ENCODE measurements around the gene ZNF473. TPM values are rescaled to one million over a fixed set of nuclear protein-coding genes. Genes with fewer than 3 reads are reported as not detected.

The ZNF473 gene
- total RNA-seq, 1 experiment from 2014 or later = 10.0 TPM

- Mint-ChIP-seq H3K4me3 (no peak overlapping the region), H3K27me3 (ENCODE audit: low read depth) (no peaks in the 10 kb centered on the region), H3K36me3 (peaks cover 16% of the 10 kb centered on the region), H3K27ac (no peak overlapping the region), H3K4me1 (no peaks in the 10 kb centered on the region; the same call in 1 of the 2 replicates), H3K9me3 (no peaks in the 10 kb centered on the region)
- TF ChIP-seq NR1H2 (CRISPR knock-in tag; IDR thresholded peaks at IDR 0.05) (no peak), SMAD3 (CRISPR knock-in tag; IDR thresholded peaks at IDR 0.05; ENCODE audit: borderline replicate concordance) (no peak), CTCF (IDR thresholded peaks at IDR 0.05) (no peak), PRRX2 (CRISPR knock-in tag; IDR thresholded peaks at IDR 0.05) (no peak), ZNF138 (CRISPR knock-in tag; conservative IDR thresholded peaks at IDR 0.05) (no peak), PRDM15 (CRISPR knock-in tag; IDR thresholded peaks at IDR 0.05) (no peak), ZNF423 (CRISPR knock-in tag; IDR thresholded peaks at IDR 0.05) (no peak)
- no peak for ATAC-seq
- POLR2A ChIA-PET = no interaction called here
- DNase-seq (ENCODE audit: low spot score) = no peak
- CTCF ChIA-PET = no interaction called here
Observed at GRCh38 chr19:50002386-50002960, 23.3 kb upstream of the ZNF473 start.

GRCh38 chr19:50003254-50003788 lies 22.5 kb upstream of the ZNF473 start:
- POLR2A ChIA-PET = no interaction called here
- no peaks in the 10 kb centered on the region for H3K9me3 Mint-ChIP-seq
- no peak for TF ChIP-seq STAT6 (CRISPR knock-in tag; conservative IDR thresholded peaks at IDR 0.05; ENCODE audit: low read depth)
- TF ChIP-seq NFYB (CRISPR knock-in tag; conservative IDR thresholded peaks at IDR 0.05; ENCODE audit: low read depth) = no peak
- no peak for TF ChIP-seq OVOL2 (CRISPR knock-in tag; IDR thresholded peaks at IDR 0.05; ENCODE audit: borderline replicate concordance)
- no peak for TF ChIP-seq ZNF532 (CRISPR knock-in tag; IDR thresholded peaks at IDR 0.05; ENCODE audit: borderline replicate concordance)
- TF ChIP-seq NFATC4 (CRISPR knock-in tag; IDR thresholded peaks at IDR 0.05) = no peak
- no peak for TF ChIP-seq PREB (CRISPR knock-in tag; IDR thresholded peaks at IDR 0.05; ENCODE audit: borderline replicate concordance)
- TF ChIP-seq ZNF396 (CRISPR knock-in tag; IDR thresholded peaks at IDR 0.05; ENCODE audit: borderline replicate concordance) = no peak
- no peak for TF ChIP-seq ZNF138 (CRISPR knock-in tag; conservative IDR thresholded peaks at IDR 0.05)
- no peak for TF ChIP-seq NR1H2 (CRISPR knock-in tag; IDR thresholded peaks at IDR 0.05)
- no peak for TF ChIP-seq PRRX2 (CRISPR knock-in tag; IDR thresholded peaks at IDR 0.05)
- no peak for TF ChIP-seq TEAD1 (CRISPR knock-in tag; IDR thresholded peaks at IDR 0.05)
- H3K4me1 Mint-ChIP-seq = no peaks in the 10 kb centered on the region
- no peak overlapping the region for H3K4me3 Mint-ChIP-seq
- no peak overlapping the region for H3K27ac Mint-ChIP-seq
- no peak for ATAC-seq
- H3K27me3 Mint-ChIP-seq (ENCODE audit: low read depth) = no peaks in the 10 kb centered on the region
- CTCF ChIA-PET = no interaction called here
- no peak for DNase-seq (ENCODE audit: low spot score)
- peaks cover 12% of the 10 kb centered on the region for H3K36me3 Mint-ChIP-seq

Measured in WTC11 (cell line).